ENCODE data around the gene ADGRB3. TPM values are rescaled to one million over a fixed set of nuclear protein-coding genes. Genes with fewer than 3 reads are reported as not detected.
A peak's percentile ranks its signal among the peaks of the same experiment; 100 is the strongest.

Gene ADGRB3
- total RNA-seq, 1 donor from 2014 or later = 158 TPM

- no peak for FAIRE-seq
- no peak for DNase-seq (ENCODE audit: low spot score in 2 of 2)
Observed at GRCh38 chr6:69164564-69165229, 529.6 kb downstream of the ADGRB3 start.

GRCh38 chr6:69179681-69180080 is 544.6 kb downstream of the ADGRB3 start:
- no peak for FAIRE-seq
- DNase-seq (ENCODE audit: low spot score in 2 of 2) = no peak

- no peak for DNase-seq (ENCODE audit: low spot score in 2 of 2)
- no peak for FAIRE-seq
Observed at GRCh38 chr6:69180361-69181067, 545.4 kb downstream of the ADGRB3 start.

- no peak for DNase-seq (ENCODE audit: low spot score in 2 of 2)
- no peak for FAIRE-seq
Observed at GRCh38 chr6:69181964-69182363, 546.9 kb downstream of the ADGRB3 start.

GRCh38 chr6:69185276-69185675 is 550.2 kb downstream of the ADGRB3 start:
- FAIRE-seq = no peak
- DNase-seq (ENCODE audit: low spot score in 2 of 2) = no peak

- no peak for DNase-seq (ENCODE audit: low spot score in 2 of 2)
- no peak for FAIRE-seq
Observed at GRCh38 chr6:69202768-69203167, 567.7 kb downstream of the ADGRB3 start.

GRCh38 chr6:69216127-69216526 is 581.0 kb downstream of the ADGRB3 start:
- DNase-seq (ENCODE audit: low spot score in 2 of 2) = no peak
- FAIRE-seq = no peak

GRCh38 chr6:69217343-69217742 is 582.3 kb downstream of the ADGRB3 start:
- FAIRE-seq (no peak), DNase-seq (ENCODE audit: low spot score in 2 of 2) (no peak)

GRCh38 chr6:69220375-69220774 is 585.3 kb downstream of the ADGRB3 start:
- DNase-seq (ENCODE audit: low spot score in 2 of 2) = no peak
- no peak for FAIRE-seq

- DNase-seq (ENCODE audit: low spot score in 2 of 2) = no peak
- no peak for FAIRE-seq
Observed at GRCh38 chr6:69232008-69232407, 596.9 kb downstream of the ADGRB3 start.

- DNase-seq (ENCODE audit: low spot score in 2 of 2) (no peak), FAIRE-seq (no peak)
Observed at GRCh38 chr6:69232496-69232895, 597.4 kb downstream of the ADGRB3 start.

GRCh38 chr6:69232911-69233448 is 597.9 kb downstream of the ADGRB3 start:
- FAIRE-seq (no peak), DNase-seq (ENCODE audit: low spot score in 2 of 2) (peak; percentile 22 to 30)

- FAIRE-seq = no peak
- no peak for DNase-seq (ENCODE audit: low spot score in 2 of 2)
Observed at GRCh38 chr6:69238067-69238466, 603.0 kb downstream of the ADGRB3 start.

- FAIRE-seq = no peak
- no peak for DNase-seq (ENCODE audit: low spot score in 2 of 2)
Observed at GRCh38 chr6:69246983-69247382, 611.9 kb downstream of the ADGRB3 start.

- DNase-seq (ENCODE audit: low spot score in 2 of 2) (no peak), FAIRE-seq (no peak)
Observed at GRCh38 chr6:69261010-69261409, 625.9 kb downstream of the ADGRB3 start.

GRCh38 chr6:69263297-69263696 is 628.2 kb downstream of the ADGRB3 start:
- DNase-seq (ENCODE audit: low spot score in 2 of 2) (no peak), FAIRE-seq (no peak)

- DNase-seq (ENCODE audit: low spot score in 2 of 2) = no peak
- FAIRE-seq = no peak
Observed at GRCh38 chr6:69265090-69265489, 630.0 kb downstream of the ADGRB3 start.

- FAIRE-seq (no peak), DNase-seq (ENCODE audit: low spot score in 2 of 2) (no peak)
Observed at GRCh38 chr6:69265706-69266105, 630.6 kb downstream of the ADGRB3 start.

GRCh38 chr6:69276204-69276603 is 641.1 kb downstream of the ADGRB3 start:
- DNase-seq (ENCODE audit: low spot score in 2 of 2) (no peak), FAIRE-seq (no peak)

- DNase-seq (ENCODE audit: low spot score in 2 of 2) (no peak), FAIRE-seq (no peak)
Observed at GRCh38 chr6:69279805-69280204, 644.7 kb downstream of the ADGRB3 start.

GRCh38 chr6:69280858-69281257 is 645.8 kb downstream of the ADGRB3 start:
- DNase-seq (ENCODE audit: low spot score in 2 of 2) (no peak), FAIRE-seq (no peak)

GRCh38 chr6:69284176-69284730 is 649.2 kb downstream of the ADGRB3 start:
- FAIRE-seq = no peak

More at GRCh38 chr6:69284176-69284730, 649.2 kb downstream of the ADGRB3 start:
- no peak for DNase-seq (ENCODE audit: low spot score in 2 of 2)
